Subcutaneous abdominal adipose tissue (tissue), 5 donors: ENCODE measurements around the gene EFNA5.
A peak's percentile ranks its signal among the peaks of the same experiment; 100 is the strongest.

Experiments
- H3K27ac ChIP-seq: one replicate; pipeline ENCODE4 v1.7.0; 2013; ENCODE audit warnings: low read depth, mild to moderate bottlenecking, inconsistent platforms, low read length, moderate library complexity
- H3K27me3 ChIP-seq, 5 donors: one replicate each; pipeline ENCODE4 v1.7.0; 2013; ENCODE audit warnings: low read length in 5 of 5, inconsistent platforms in 1 of 5; ENCODE audit not compliant: control insufficient read depth in 5 of 5, insufficient read depth in 4 of 5
- H3K36me3 ChIP-seq, 5 donors: one replicate each; pipeline ENCODE4 v1.7.0; 2013; ENCODE audit warnings: low read length in 5 of 5; ENCODE audit not compliant: control insufficient read depth in 5 of 5, insufficient read depth in 5 of 5
- H3K4me1 ChIP-seq, 5 donors: one replicate each; pipeline ENCODE4 v1.7.0; 2013; ENCODE audit warnings: low read length in 5 of 5, mild to moderate bottlenecking in 3 of 5, moderate library complexity in 1 of 5; ENCODE audit not compliant: control insufficient read depth in 5 of 5, insufficient read depth in 5 of 5
- H3K4me3 ChIP-seq, 5 donors: one replicate each; pipeline ENCODE4 v1.7.0; 2013; ENCODE audit warnings: low read length in 5 of 5, low read depth in 1 of 5
- H3K9ac ChIP-seq, 5 donors: one replicate each; pipeline ENCODE4 v1.7.0; 2013; ENCODE audit warnings: low read length in 5 of 5, mild to moderate bottlenecking in 4 of 5, moderate library complexity in 3 of 5
- H3K9me3 ChIP-seq, 5 donors: one replicate each; pipeline ENCODE4 v1.7.0; 2013; ENCODE audit warnings: low read length in 5 of 5; ENCODE audit not compliant: control insufficient read depth in 5 of 5
- donor health status: healthy.
- donor health status: healthy.
- donor health status: healthy.
- donor health status: healthy.
- donor health status: healthy.

The EFNA5 gene

GRCh38 chr5:107673368-107674136 lies 2.8 kb upstream of the EFNA5 start:
- Histone ChIP-seq H3K27me3 (peaks cover 0 to 6% (median 0%) of the 10 kb centered on the region in 5 donors), H3K27ac (peak overlapping the region; percentile 86), H3K4me1 (peaks cover 0 to 48% (median 36%) of the 10 kb centered on the region in 5 donors), H3K9ac (peak overlapping the region in 4 of 5 donors; percentile 46 to 82 (median 75)), H3K36me3 (no peaks in the 10 kb centered on the region), H3K9me3 (no peaks in the 10 kb centered on the region), H3K4me3 (peak overlapping the region; percentile 70 to 81 (median 80))

DNA sequence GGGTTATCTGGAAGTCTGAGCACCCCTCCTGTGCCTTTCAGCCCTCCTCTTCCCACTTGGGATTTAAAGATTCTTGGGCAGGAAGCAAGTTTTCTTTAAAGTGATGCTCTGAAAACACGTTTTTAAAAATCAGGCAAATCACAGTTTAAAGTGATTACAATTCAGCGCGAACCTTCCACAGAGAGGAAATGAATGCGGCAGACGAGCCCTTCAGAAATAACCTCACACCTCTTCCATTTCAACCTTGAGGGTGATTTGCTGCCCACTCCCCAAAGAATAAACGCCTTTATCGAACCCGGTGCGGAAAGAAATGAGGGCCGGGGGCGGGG lies 2.3 kb upstream of the EFNA5 start:
- peak overlapping the region; percentile 86 for H3K27ac ChIP-seq
- no peaks in the 10 kb centered on the region for H3K9me3 ChIP-seq
- H3K4me1 ChIP-seq = peaks cover 0 to 51% (median 40%) of the 10 kb centered on the region in 5 donors
- no peaks in the 10 kb centered on the region for H3K36me3 ChIP-seq
- H3K9ac ChIP-seq = peak overlapping the region; percentile 38 to 82 (median 73)
- peak overlapping the region; percentile 70 to 81 (median 80) for H3K4me3 ChIP-seq
- peaks cover 0 to 9% (median 0%) of the 10 kb centered on the region in 5 donors for H3K27me3 ChIP-seq

DNA sequence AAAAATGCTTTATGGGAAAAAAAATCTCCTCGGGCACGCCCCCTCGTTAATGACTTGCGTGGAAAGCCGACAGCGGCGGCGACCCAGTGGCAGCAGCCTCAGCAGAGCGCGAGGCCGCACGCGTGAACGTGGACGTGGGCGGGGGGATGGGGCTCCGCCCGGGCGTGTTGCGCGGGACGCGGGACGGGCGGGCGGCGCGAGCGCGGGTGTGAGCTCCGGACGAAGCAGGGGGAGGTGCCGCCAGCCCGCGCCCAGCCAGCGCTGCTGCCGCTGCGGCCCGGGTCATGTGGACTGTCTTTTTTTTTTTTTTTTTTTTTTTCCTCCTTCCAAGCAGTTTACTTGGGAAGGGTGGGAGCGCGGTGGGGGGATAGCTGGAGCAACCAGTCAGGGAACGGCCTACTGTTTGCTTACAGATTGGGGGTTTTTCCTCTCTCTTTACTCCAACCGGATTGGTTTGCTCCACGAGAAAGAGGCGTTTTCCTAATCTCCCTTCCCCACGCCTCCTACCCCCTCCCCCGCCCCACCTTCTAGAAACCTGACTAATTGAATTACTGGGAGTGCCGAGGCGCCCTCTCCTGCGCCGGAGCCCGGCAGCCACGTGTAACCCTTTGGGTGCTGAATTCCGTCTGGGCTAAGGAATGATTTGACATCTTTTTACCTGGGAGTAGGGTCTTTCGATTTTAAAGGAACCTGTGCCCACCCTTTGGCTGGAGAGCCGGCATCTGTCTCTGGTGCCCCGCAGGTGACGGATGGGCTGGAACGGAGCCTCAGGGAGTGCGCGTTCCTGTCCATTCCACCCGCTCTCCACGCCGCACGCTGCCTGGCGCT lies 1.7 kb upstream of the EFNA5 start:
- Histone ChIP-seq H3K36me3 (no peaks in the 10 kb centered on the region), H3K9ac (peak overlapping the region; percentile 38 to 91 (median 77)), H3K4me1 (peaks cover 0 to 51% (median 43%) of the 10 kb centered on the region in 5 donors)

DNA sequence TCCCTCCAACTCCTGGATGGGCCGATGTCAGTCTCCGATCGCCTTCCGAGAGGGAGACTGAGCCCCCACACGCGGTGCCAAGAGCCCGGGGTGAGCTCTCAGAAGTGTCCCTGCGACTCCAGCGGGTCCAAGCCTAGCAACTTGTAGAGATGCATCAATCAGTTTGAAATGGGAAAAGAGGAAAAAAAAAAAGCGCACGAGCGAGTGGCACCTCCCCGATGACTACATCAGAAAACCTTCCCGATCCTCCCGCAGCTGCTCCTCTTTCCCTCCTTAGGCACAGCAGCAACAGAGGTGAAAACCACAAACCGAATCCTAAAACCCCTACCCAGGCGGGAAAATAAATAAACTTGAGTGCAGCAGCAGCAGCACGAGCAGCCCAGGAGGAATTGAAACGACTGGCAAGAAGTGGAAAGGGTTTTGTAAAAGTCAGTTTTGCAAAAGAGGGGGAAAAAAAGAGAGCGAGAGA lies 1.0 kb upstream of the EFNA5 start:
- H3K27ac ChIP-seq = peak overlapping the region; percentile 92
- H3K27me3 ChIP-seq = peaks cover 0 to 9% (median 0%) of the 10 kb centered on the region in 5 donors
- no peaks in the 10 kb centered on the region for H3K36me3 ChIP-seq
- H3K4me1 ChIP-seq = peaks cover 0 to 52% (median 47%) of the 10 kb centered on the region in 5 donors
- peak overlapping the region; percentile 70 to 86 (median 80) for H3K4me3 ChIP-seq
- peak overlapping the region; percentile 63 to 91 (median 64) for H3K9ac ChIP-seq
- no peaks in the 10 kb centered on the region for H3K9me3 ChIP-seq

More for the DNA sequence above, 1.7 kb upstream of the EFNA5 start:
- H3K27me3 ChIP-seq = peaks cover 0 to 9% (median 0%) of the 10 kb centered on the region in 5 donors
- no peaks in the 10 kb centered on the region for H3K9me3 ChIP-seq
- peak overlapping the region; percentile 70 to 86 (median 80) for H3K4me3 ChIP-seq
- peak overlapping the region; percentile 92 for H3K27ac ChIP-seq

DNA sequence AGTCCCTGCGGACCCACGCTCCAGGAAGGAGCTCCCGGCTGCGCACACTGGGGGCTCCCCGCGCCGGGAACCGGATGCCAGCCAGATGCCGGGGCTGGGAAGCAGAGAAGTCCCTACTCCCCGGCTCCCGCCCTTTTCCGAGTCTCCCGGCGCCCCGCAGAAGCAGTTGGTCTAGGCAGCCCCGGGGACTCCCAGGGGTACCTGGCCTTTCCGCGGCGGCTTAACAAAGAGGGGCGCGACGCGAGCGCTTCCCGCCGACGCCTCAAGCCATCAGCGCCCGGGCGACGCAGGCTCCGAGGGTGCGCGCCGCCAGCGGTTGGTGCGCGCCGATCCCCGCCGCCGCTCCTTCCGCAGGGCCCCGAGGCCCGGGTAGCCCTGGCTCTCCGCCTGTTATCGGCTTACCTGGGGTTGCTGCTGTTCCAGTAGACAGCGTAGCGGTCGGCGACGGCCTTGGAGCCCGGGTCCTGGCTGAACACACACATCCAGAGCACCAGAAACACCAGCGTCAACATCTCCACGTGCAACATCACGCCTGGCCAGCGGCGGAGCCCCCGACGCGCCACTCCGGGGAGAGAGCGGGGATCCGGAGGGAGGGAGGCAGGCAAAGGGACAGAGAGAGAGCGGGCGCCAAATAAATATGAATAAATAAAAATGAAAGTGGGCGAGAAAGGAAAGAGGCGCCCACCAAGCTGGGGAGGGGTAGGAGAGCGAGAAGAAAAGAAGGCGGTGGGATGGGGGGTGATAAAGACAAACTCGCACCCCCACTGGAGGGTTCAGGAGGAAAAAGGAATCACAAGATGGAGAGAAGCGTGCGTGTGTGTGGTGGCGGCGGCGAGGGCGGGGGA lies 428 bp downstream of the EFNA5 start:
- peak overlapping the region; percentile 46 for H3K27ac ChIP-seq
- H3K4me1 ChIP-seq = peaks cover 0 to 58% (median 50%) of the 10 kb centered on the region in 5 donors

GRCh38 chr5:107669096-107670031 lies 1.4 kb downstream of the EFNA5 start:
- Histone ChIP-seq H3K27me3 (peaks cover 0 to 9% (median 0%) of the 10 kb centered on the region in 5 donors), H3K36me3 (no peaks in the 10 kb centered on the region), H3K9me3 (no peaks in the 10 kb centered on the region), H3K4me1 (peaks cover 0 to 58% (median 50%) of the 10 kb centered on the region in 5 donors), H3K4me3 (peak overlapping the region; percentile 70 to 81 (median 80)), H3K9ac (peak overlapping the region in 2 of 5 donors; percentile 66 to 69), H3K27ac (peak overlapping the region; percentile 83)

More for the DNA sequence above, 428 bp downstream of the EFNA5 start:
- peaks cover 0 to 9% (median 0%) of the 10 kb centered on the region in 5 donors for H3K27me3 ChIP-seq
- no peaks in the 10 kb centered on the region for H3K36me3 ChIP-seq
- H3K9me3 ChIP-seq = no peaks in the 10 kb centered on the region
- H3K4me3 ChIP-seq = peak overlapping the region; percentile 70 to 81 (median 80)
- H3K9ac ChIP-seq = peak overlapping the region in 3 of 5 donors; percentile 30 to 69 (median 41)

GRCh38 chr5:107668154-107669095 lies 2.3 kb downstream of the EFNA5 start:
- H3K4me3 ChIP-seq = peak overlapping the region; percentile 61 to 81 (median 80)
- H3K36me3 ChIP-seq = no peaks in the 10 kb centered on the region
- H3K9ac ChIP-seq = peak overlapping the region in 2 of 5 donors; percentile 66 to 69
- peaks cover 0 to 9% (median 0%) of the 10 kb centered on the region in 5 donors for H3K27me3 ChIP-seq
- peaks cover 0 to 56% (median 48%) of the 10 kb centered on the region in 5 donors for H3K4me1 ChIP-seq
- H3K27ac ChIP-seq = peak overlapping the region; percentile 83
- H3K9me3 ChIP-seq = no peaks in the 10 kb centered on the region

DNA sequence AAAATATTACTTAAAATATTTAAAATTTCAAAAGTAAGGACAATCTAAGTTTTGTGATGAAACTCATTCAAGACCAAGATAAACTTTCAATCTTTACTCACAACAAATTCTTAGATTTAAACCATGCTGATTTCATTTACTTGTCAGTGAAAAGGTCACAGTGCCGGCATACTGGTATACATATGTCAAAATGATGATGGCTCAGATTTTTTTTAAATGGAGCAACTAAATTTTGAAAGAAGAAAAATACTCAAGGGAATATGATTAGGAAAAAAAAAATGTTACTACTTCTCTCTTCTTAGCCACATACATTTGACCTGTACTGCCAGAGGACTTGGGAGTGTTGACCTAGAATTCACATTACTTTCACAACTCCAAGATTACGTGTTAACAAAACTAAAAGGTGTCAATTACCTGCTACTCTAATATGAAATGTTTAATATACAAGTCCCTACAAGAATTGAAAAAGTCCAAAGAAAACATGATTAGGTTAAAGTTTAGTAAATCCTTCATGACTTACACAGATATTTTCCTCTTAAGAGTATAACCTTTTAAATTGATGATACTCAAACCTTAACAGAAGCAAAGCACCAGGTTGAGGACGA lies 4.6 kb downstream of the EFNA5 start:
- peaks cover 0 to 6% (median 0%) of the 10 kb centered on the region in 5 donors for H3K27me3 ChIP-seq

More for the DNA sequence above, 4.6 kb downstream of the EFNA5 start:
- H3K9ac ChIP-seq = no peak overlapping the region
- H3K9me3 ChIP-seq = no peaks in the 10 kb centered on the region
- H3K36me3 ChIP-seq = no peaks in the 10 kb centered on the region
- no peak overlapping the region for H3K4me3 ChIP-seq
- peaks cover 0 to 35% (median 33%) of the 10 kb centered on the region in 5 donors for H3K4me1 ChIP-seq
- peak overlapping the region; percentile 59 for H3K27ac ChIP-seq
